Hindlimb muscle (tissue), 1 donor: ENCODE results near the gene HDAC2. TPM values are rescaled to one million over a fixed set of nuclear protein-coding genes. Genes with fewer than 3 reads are reported as not detected.
A peak's percentile ranks its signal among the peaks of the same experiment; 100 is the strongest.
"Not testable (repeated sequence)": the region's sequence is repeated elsewhere in the genome, so short reads cannot be mapped to it uniquely, and the experiment has no call there.

Experiments
- DNase-seq: peaks from one replicate; pipeline ENCODE4 v3.0.0-alpha.2; 2013
- polyA plus RNA-seq: library from polyadenylated mRNA; unstranded; fragments of 120-200 nt; gene quantifications from one replicate; pipeline ENCODE4 v1.2.1, GENCODE V29; 2013; ENCODE audit not compliant: insufficient read length

Gene HDAC2
- polyA plus RNA-seq, 1 donor, result 146 TPM

- no peak for DNase-seq
These were observed 793 bp upstream of the HDAC2 start for GRCh38 chr6:113971741-113972140.

- peak; percentile 82 for DNase-seq
These were observed 802 bp downstream of the HDAC2 start for GRCh38 chr6:113969888-113970804.

GRCh38 chr6:113968472-113968871 is 2.5 kb downstream of the HDAC2 start:
- no peak for DNase-seq

- no peak for DNase-seq
These were observed 3.2 kb downstream of the HDAC2 start for GRCh38 chr6:113967777-113968176.

- no peak for DNase-seq
These were observed 10.2 kb downstream of the HDAC2 start for GRCh38 chr6:113960795-113961194.

GRCh38 chr6:113959235-113959634 is 11.7 kb downstream of the HDAC2 start:
- no peak for DNase-seq

- no peak for DNase-seq
These were observed 16.3 kb downstream of the HDAC2 start for GRCh38 chr6:113954653-113955052.

GRCh38 chr6:113953346-113953745 is 17.6 kb downstream of the HDAC2 start:
- no peak for DNase-seq

- no peak for DNase-seq
These were observed 21.4 kb downstream of the HDAC2 start for GRCh38 chr6:113949499-113949898.

- no peak for DNase-seq
These were observed 26.2 kb downstream of the HDAC2 start for GRCh38 chr6:113944701-113945100.

GRCh38 chr6:113939825-113940224 is 31.1 kb downstream of the HDAC2 start:
- DNase-seq, result no peak

GRCh38 chr6:113936093-113936934 is 34.6 kb downstream of the HDAC2 start:
- DNase-seq, result peak; percentile 73

GRCh38 chr6:113934101-113934500 is 36.8 kb downstream of the HDAC2 start:
- DNase-seq, result no peak

GRCh38 chr6:113931907-113932306 is 39.0 kb downstream of the HDAC2 start:
- not testable (repeated sequence) for DNase-seq

- no peak for DNase-seq
These were observed 40.8 kb downstream of the HDAC2 start for GRCh38 chr6:113930183-113930582.

GRCh38 chr6:113927001-113927400 is 43.9 kb downstream of the HDAC2 start:
- DNase-seq, result no peak

- no peak for DNase-seq
These were observed 45.6 kb downstream of the HDAC2 start for GRCh38 chr6:113925378-113925777.

GRCh38 chr6:113924312-113924723 is 46.6 kb downstream of the HDAC2 start:
- DNase-seq, result peak; percentile 89

- peak; percentile 23 for DNase-seq
These were observed 47.4 kb downstream of the HDAC2 start for GRCh38 chr6:113923526-113923925.

- DNase-seq, result no peak
These were observed 49.5 kb downstream of the HDAC2 start for GRCh38 chr6:113921299-113921904.

- DNase-seq, result no peak
These were observed 50.2 kb downstream of the HDAC2 start for GRCh38 chr6:113920663-113921267.

GRCh38 chr6:113910285-113910684 is 60.7 kb downstream of the HDAC2 start:
- DNase-seq, result not testable (repeated sequence)
